Spinal cord (tissue), 10 donors: ENCODE measurements around the gene ANKS1A. TPM values are rescaled to one million over a fixed set of nuclear protein-coding genes. Genes with fewer than 3 reads are reported as not detected.
"Not testable (repeated sequence)": the region's sequence is repeated elsewhere in the genome, so short reads cannot be mapped to it uniquely, and the experiment has no call there.

Experiments
- DNase-seq, 6 donors: peaks; one replicate each; pipeline versions ENCODE4 v3.0.0 to v3.0.0-alpha.2; 2013 to 2015; ENCODE audit warnings: low spot score in 6 of 6, low read depth in 4 of 6
- H3K27ac ChIP-seq: one replicate; pipeline ENCODE4 v1.5.1; 2013; ENCODE audit warnings: low read depth, low read length, control low read depth
- H3K27me3 ChIP-seq: one replicate; pipeline ENCODE4 v1.6.1; 2013; ENCODE audit warnings: low read length; ENCODE audit not compliant: control insufficient read depth, insufficient read depth
- H3K36me3 ChIP-seq: one replicate; pipeline ENCODE4 v1.6.1; 2013; ENCODE audit warnings: low read length; ENCODE audit not compliant: control insufficient read depth, insufficient read depth
- H3K4me1 ChIP-seq: one replicate; pipeline ENCODE4 v1.6.1; 2013; ENCODE audit warnings: low read length; ENCODE audit not compliant: control insufficient read depth, insufficient read depth
- H3K4me3 ChIP-seq: one replicate; pipeline ENCODE4 v1.5.1; 2013; ENCODE audit warnings: low read depth, low read length, control low read depth
- H3K9me3 ChIP-seq: one replicate; pipeline ENCODE4 v1.6.1; 2013; ENCODE audit warnings: low read length; ENCODE audit not compliant: control insufficient read depth, insufficient read depth
- WGBS: methylation state at CpG from one replicate; pipeline ENCODE4 v1.1.5; 2013; ENCODE audit warnings: missing lambda C conversion rate; ENCODE audit not compliant: insufficient coverage; 5-methylcytosine and 5-hydroxymethylcytosine counted together
- polyA plus RNA-seq, 2 donors: library from polyadenylated mRNA; unstranded; fragments of 120-200 nt; gene quantifications; one replicate each; pipeline ENCODE4 v1.2.1, GENCODE V29; 2013; ENCODE audit not compliant: insufficient read length in 2 of 2
- total RNA-seq, 2 donors: library from RNA; depleted of rRNA in 1 of 2; stranded (reverse); fragments of 120-200 nt in 1 of 2; fragments of >200 nt in 1 of 2; gene quantifications; one replicate each; pipeline versions ENCODE4 v1.2.3 to v1.2.4, GENCODE V29; 2013 to 2014
- donor health status: healthy.

ANKS1A gene
- total and polyA plus RNA-seq, 4 donors = 31.1 to 53.6 (median 42.4) TPM

GRCh38 chr6:34928220-34928619 lies 39.2 kb downstream of the ANKS1A start:
- H3K27ac ChIP-seq = peak overlapping the region; percentile 22

GRCh38 chr6:34928695-34929094 lies 39.6 kb downstream of the ANKS1A start:
- Histone ChIP-seq H3K36me3 (no peaks in the 10 kb centered on the region), H3K27ac (no peak overlapping the region), H3K9me3 (no peaks in the 10 kb centered on the region), H3K4me1 (peaks cover 6% of the 10 kb centered on the region), H3K4me3 (no peak overlapping the region), H3K27me3 (no peaks in the 10 kb centered on the region)
- WGBS = no CpG with 5 or more reads among the region's 1 CpG
- DNase-seq = no peak

More at GRCh38 chr6:34928220-34928619, 39.2 kb downstream of the ANKS1A start:
- Histone ChIP-seq H3K36me3 (no peaks in the 10 kb centered on the region), H3K27me3 (no peaks in the 10 kb centered on the region), H3K9me3 (no peaks in the 10 kb centered on the region), H3K4me1 (peaks cover 6% of the 10 kb centered on the region), H3K4me3 (no peak overlapping the region)
- DNase-seq = peak in 2 of 6 donors; percentile 12 to 48
- 25% methylated on average over 1 of the region's 3 CpGs for WGBS

GRCh38 chr6:34929241-34929978 lies 40.4 kb downstream of the ANKS1A start:
- no peak for DNase-seq
- Histone ChIP-seq H3K9me3 (no peaks in the 10 kb centered on the region), H3K4me3 (no peak overlapping the region), H3K27ac (no peak overlapping the region), H3K4me1 (peaks cover 10% of the 10 kb centered on the region), H3K27me3 (no peaks in the 10 kb centered on the region), H3K36me3 (no peaks in the 10 kb centered on the region)
- whole genome bisulfite sequencing = 40% methylated on average over 1 of the region's 4 CpGs

GRCh38 chr6:34930221-34930620 lies 41.2 kb downstream of the ANKS1A start:
- no peak for DNase-seq
- no peaks in the 10 kb centered on the region for H3K36me3 ChIP-seq
- H3K9me3 ChIP-seq = no peaks in the 10 kb centered on the region
- WGBS = 97% methylated on average over 2 of the region's 3 CpGs
- no peaks in the 10 kb centered on the region for H3K27me3 ChIP-seq
- H3K4me1 ChIP-seq = peaks cover 13% of the 10 kb centered on the region
- H3K27ac ChIP-seq = no peak overlapping the region
- no peak overlapping the region for H3K4me3 ChIP-seq

- not testable (repeated sequence) for H3K27me3 ChIP-seq, H3K27ac ChIP-seq
- WGBS = 99% methylated on average over 11 of the region's 12 CpGs
Measured at GRCh38 chr6:34932202-34932601, 43.1 kb downstream of the ANKS1A start.

GRCh38 chr6:34934516-34934915 lies 45.5 kb downstream of the ANKS1A start:
- DNase-seq = peak in 5 of 6 donors; percentile 55 to 90 (median 62)
- Histone ChIP-seq H3K4me3 (no peak overlapping the region), H3K27me3 (no peaks in the 10 kb centered on the region), H3K36me3 (no peaks in the 10 kb centered on the region), H3K27ac (peak overlapping the region; percentile 15), H3K4me1 (peaks cover 7% of the 10 kb centered on the region), H3K9me3 (no peaks in the 10 kb centered on the region)
- no CpG with 5 or more reads among the region's 5 CpGs for WGBS

More at GRCh38 chr6:34932202-34932601, 43.1 kb downstream of the ANKS1A start:
- not testable (repeated sequence) for H3K36me3 ChIP-seq, DNase-seq, H3K9me3 ChIP-seq, H3K4me3 ChIP-seq
- peaks cover 13% of the 10 kb centered on the region for H3K4me1 ChIP-seq

- no peaks in the 10 kb centered on the region for H3K9me3 ChIP-seq
- no peak for DNase-seq
- whole genome bisulfite sequencing = 90% methylated on average over 1 of the region's 3 CpGs
- H3K4me3 ChIP-seq = no peak overlapping the region
- H3K36me3 ChIP-seq = no peaks in the 10 kb centered on the region
- peaks cover 7% of the 10 kb centered on the region for H3K4me1 ChIP-seq
- H3K27me3 ChIP-seq = no peaks in the 10 kb centered on the region
- H3K27ac ChIP-seq = no peak overlapping the region
Measured at GRCh38 chr6:34938268-34938667, 49.2 kb downstream of the ANKS1A start.

GRCh38 chr6:34940030-34940434 lies 51.0 kb downstream of the ANKS1A start:
- H3K9me3 ChIP-seq = no peaks in the 10 kb centered on the region
- WGBS = 40% methylated on average over 1 of the region's 4 CpGs
- no peak for DNase-seq
- H3K4me3 ChIP-seq = no peak overlapping the region
- no peak overlapping the region for H3K27ac ChIP-seq
- peaks cover 2% of the 10 kb centered on the region for H3K4me1 ChIP-seq
- no peaks in the 10 kb centered on the region for H3K27me3 ChIP-seq
- no peaks in the 10 kb centered on the region for H3K36me3 ChIP-seq

- DNase-seq = no peak
- H3K36me3 ChIP-seq = no peaks in the 10 kb centered on the region
- no peak overlapping the region for H3K4me3 ChIP-seq
- no peaks in the 10 kb centered on the region for H3K4me1 ChIP-seq
- H3K27me3 ChIP-seq = no peaks in the 10 kb centered on the region
- no peak overlapping the region for H3K27ac ChIP-seq
- 100% methylated on average over 1 of the region's 4 CpGs for WGBS
- no peaks in the 10 kb centered on the region for H3K9me3 ChIP-seq
Measured at GRCh38 chr6:34941421-34941820, 52.4 kb downstream of the ANKS1A start.

- H3K36me3 ChIP-seq = no peaks in the 10 kb centered on the region
- DNase-seq = no peak
- H3K27ac ChIP-seq = no peak overlapping the region
- no peak overlapping the region for H3K4me3 ChIP-seq
- no peaks in the 10 kb centered on the region for H3K9me3 ChIP-seq
- no peaks in the 10 kb centered on the region for H3K27me3 ChIP-seq
- 100% methylated on average over 1 of the region's 1 CpG for WGBS
- no peaks in the 10 kb centered on the region for H3K4me1 ChIP-seq
Measured at GRCh38 chr6:34945317-34945716, 56.3 kb downstream of the ANKS1A start.
